HG03439 (cell line): ENCODE results near the gene PDZD4.

Experiments used
- ATAC-seq: cut with Tn5 transposase; IDR thresholded peaks from one replicate; pipeline ENCODE4 v1.9.1; 2021; ENCODE audit warnings: mild to moderate bottlenecking, moderate library complexity; ENCODE audit not compliant: unreplicated experiment

Gene PDZD4

DNA sequence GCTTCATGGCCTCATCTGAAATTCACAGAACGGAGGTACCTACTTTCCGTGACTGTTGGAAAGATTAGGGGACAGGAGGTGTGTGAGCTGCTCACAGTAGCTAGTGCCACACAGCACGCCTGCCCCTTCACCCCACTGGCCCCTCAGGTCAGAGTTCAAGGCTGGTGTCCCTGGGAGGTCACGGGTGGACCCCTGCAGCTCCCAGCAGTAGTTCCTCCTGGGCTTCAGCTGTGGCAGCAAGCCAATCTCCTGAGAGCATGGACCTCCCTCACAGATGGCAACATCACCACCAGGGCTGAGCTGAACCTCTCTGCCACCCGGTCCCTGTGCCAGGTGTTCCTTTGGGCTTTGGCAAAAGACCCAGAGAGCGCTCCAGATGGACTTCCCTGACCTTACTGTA, 38.0 kb downstream of the PDZD4 start:
- no peak for ATAC-seq

DNA sequence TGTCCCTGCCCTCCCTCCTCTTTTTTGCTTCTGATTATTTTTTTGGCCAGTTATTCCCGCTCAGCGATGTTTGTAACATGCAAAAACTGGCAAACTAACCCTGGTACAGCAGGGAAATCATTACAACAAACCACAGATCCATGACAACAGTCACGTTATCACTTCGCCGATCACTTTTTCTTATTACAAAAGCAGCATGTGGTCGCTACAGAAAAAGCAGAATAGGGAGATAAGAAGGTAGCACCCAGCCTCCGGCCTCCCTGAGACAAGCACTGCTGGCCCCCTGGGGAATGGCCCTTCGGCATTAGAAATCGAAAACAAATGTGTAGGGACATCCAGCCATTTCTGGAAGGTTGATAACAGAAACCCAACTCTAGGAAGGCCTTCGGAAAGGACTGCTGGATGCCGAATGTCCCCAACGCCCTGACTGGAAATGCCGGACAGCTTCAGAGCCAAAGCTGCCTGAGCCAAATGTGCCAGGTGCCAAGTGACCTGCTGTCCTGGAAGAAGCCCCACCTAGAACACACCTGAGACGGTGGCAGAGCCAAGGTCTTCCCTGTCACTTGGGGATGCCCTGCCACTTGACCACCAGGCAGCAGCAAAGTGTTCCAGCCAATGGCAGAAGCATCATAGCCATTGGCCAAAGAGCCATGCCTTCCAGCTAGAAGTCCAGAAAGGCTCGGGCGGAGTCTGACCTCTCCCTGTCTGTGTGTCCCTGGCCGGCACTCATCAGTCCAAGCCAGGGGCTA, 39.1 kb downstream of the PDZD4 start:
- no peak for ATAC-seq

DNA sequence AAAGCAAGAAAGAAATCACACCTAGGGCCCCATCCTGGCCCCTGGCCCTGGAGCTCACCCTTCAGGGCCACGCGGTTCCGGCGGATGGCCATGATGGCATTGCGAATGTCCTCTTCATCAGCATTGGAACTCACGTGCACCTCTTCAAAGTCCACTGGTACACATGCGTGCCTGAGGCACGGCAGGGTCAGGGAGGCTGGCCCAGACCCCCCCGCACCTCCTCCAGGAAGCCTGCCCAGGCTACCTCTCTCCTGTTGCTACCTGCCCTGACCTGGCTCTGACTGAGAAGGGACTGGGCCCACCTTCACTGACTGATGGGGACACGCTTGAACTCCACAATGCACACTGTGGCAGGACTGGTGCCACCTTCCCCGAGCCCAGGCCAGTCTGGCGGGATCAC, 40.7 kb downstream of the PDZD4 start:
- no peak for ATAC-seq

GRCh38 chrX:153786669-153787068, 43.7 kb downstream of the PDZD4 start:
- no peak for ATAC-seq

- ATAC-seq: no peak
Measured at GRCh38 chrX:153784325-153784967, 45.9 kb downstream of the PDZD4 start.

DNA sequence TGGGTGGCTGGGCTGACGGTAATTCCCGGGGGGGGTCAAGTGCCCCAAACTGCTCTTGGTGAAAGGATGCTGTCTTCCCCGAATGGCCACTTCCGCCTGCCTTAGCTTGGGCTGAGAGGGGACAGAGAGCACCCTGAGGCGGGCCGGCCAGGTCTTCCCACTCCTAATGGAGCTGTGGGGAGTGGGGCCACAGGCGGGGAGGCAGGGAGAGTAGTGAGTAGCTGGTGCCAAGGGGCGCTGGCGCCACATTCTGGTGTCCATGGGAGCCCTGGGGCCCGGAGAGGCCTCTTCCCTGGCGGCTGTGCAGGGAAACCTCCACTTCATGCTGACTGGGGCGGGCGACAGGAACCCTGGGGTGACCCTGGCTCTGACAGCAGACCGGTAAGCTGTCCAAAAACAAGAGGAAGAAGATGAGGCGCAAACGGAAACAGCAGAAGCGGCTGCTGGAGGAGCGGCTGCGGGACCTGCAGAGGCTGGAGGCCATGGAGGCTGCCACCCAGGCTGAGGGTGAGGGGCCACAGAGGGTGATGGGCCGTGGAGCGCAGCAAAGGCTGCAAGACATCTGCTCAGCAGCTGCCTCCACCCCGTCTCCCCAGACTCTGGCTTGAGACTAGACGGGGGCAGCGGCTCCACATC, 46.8 kb downstream of the PDZD4 start:
- no peak for ATAC-seq

- ATAC-seq: no peak
Measured at GRCh38 chrX:153782871-153783270, 47.5 kb downstream of the PDZD4 start.

DNA sequence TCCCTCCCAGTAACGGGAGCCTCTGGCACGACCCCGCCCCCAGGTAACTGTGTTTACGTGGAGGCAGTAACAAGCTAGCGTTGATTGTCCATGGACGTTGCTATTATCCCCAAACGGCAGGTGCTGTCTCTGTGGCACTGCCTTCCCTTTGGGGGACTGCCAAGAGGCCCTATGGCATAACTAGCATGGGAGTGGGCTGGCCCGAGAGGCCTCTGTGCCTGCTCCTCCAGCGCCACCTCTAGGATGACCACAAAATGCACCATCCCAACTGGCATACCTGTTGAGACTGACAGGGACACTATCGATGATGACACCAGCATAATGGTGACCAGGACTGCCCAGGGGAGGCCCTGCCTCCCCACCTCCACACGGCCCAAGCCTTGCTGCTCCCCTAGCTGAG, 48.0 kb downstream of the PDZD4 start:
- no peak for ATAC-seq

DNA sequence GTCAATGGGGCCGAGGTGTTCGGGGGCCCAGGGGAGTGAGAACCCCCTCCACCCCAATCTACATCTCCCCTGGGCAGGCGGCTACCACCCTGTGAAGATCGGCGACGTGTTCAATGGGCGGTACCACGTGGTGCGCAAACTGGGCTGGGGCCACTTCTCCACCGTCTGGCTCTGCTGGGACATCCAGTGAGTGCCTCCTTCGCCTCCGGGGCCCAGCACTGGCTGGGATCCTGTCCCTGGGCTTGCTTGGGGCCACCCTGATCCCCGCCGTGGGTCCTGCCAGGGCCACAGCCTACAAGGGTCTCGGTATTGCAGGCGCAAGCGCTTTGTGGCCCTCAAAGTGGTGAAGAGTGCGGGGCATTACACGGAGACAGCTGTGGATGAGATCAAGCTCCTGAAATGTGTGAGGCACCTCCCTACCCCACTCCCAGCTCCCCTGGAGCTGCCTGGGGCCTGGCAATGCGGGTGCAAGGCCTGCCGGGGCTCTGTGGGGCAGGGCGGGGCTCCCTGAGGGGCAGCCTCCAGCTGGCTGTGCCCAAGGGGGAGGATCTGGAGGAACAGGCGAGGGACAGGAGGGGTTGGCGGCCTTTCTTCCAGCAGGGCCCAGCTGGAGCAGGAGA, 48.8 kb downstream of the PDZD4 start:
- ATAC-seq: no peak

GRCh38 chrX:153780678-153781427, 49.5 kb downstream of the PDZD4 start, which contains the start of gene SRPK3:
Gene SRPK3 (plus strand): TSS chrX:153781041. CDS start chrX:153781087, 46 bp downstream.
- ATAC-seq: no peak

GRCh38 chrX:153779891-153780677, 50.3 kb downstream of the PDZD4 start:
- ATAC-seq: no peak

DNA sequence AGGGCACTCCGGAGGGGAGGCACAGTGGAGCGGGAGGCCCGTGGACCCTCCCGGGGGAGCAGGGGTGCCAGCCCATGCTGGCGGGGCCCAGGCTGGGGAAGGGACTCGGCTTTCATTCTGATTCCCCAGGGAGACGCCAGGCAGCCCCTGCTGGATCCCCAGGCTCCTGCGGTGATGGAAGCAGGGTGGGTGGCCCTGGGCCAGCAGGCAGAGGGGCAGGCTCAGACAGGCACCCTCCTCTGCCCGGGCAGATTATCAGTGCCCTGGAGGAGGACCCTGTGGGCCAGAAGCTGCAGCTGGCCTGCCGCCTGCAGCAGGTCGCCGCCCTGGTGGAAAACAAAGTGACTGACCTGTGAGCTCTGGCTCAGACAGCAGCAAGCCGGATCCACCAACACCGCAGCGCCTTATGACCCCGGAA, 51.7 kb downstream of the PDZD4 start:
- ATAC-seq: no peak

- no peak for ATAC-seq
Measured at GRCh38 chrX:153778181-153778580, 52.2 kb downstream of the PDZD4 start.

GRCh38 chrX:153777261-153778090, 52.9 kb downstream of the PDZD4 start:
- no peak for ATAC-seq

- no peak for ATAC-seq
Measured at GRCh38 chrX:153776611-153777045, 53.7 kb downstream of the PDZD4 start.

- no peak for ATAC-seq
Measured at GRCh38 chrX:153776120-153776599, 54.2 kb downstream of the PDZD4 start.

DNA sequence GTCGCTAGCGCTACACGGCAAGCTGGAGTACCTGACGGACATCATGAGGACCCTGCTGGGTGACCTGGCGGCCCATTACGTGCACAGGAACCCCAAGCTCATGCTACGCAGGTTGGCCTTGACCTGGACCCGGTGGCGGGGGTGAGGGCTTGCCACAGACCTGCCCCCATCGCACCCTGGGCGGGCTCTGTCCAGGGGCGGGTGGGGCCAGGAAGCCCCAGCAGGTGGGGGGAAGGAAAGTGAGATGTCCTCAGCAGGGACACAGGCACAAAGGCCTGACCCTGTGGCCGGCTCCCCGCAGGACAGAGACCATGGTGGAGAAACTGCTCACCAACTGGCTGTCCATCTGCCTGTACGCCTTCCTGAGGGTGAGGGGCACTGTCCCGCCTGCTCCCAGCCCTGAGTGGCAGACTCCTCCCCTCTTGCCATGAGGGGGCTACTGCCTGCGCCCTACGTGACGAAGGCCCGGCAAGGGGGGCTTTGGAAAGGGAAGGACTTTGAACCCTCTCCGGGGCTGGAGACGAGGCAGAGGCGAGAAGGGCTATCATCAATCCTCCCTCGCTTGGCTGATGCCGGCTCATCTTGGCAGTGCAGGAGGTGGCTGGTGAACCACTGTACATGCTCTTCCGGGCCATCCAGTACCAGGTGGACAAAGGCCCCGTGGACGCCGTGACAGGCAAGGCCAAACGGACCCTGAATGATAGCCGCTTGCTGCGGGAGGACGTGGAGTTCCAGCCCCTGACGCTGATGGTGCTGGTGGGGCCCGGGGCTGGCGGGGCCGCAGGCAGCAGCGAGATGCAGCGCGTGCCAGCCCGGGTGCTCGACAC, 54.8 kb downstream of the PDZD4 start:
- ATAC-seq: no peak
